Activated CD4-positive, alpha-beta T cell treated with anti-CD3 and anti-CD28 coated beads, Interleukin-2, Interleukin-6, amounts not matched to agents 100 ng/mL and 50 ng/mL, durations not matched to agents 16 hours and 8 hours (primary cell): ENCODE measurements around the gene ZBTB49.
A peak's percentile ranks its signal among the peaks of the same experiment; 100 is the strongest.
"Not testable (repeated sequence)": the region's sequence is repeated elsewhere in the genome, so short reads cannot be mapped to it uniquely, and the experiment has no call there.

Source experiments
- DNase-seq: peaks from one replicate; pipeline ENCODE4 v3.0.0-alpha.2; 2020

Gene ZBTB49, protein sequence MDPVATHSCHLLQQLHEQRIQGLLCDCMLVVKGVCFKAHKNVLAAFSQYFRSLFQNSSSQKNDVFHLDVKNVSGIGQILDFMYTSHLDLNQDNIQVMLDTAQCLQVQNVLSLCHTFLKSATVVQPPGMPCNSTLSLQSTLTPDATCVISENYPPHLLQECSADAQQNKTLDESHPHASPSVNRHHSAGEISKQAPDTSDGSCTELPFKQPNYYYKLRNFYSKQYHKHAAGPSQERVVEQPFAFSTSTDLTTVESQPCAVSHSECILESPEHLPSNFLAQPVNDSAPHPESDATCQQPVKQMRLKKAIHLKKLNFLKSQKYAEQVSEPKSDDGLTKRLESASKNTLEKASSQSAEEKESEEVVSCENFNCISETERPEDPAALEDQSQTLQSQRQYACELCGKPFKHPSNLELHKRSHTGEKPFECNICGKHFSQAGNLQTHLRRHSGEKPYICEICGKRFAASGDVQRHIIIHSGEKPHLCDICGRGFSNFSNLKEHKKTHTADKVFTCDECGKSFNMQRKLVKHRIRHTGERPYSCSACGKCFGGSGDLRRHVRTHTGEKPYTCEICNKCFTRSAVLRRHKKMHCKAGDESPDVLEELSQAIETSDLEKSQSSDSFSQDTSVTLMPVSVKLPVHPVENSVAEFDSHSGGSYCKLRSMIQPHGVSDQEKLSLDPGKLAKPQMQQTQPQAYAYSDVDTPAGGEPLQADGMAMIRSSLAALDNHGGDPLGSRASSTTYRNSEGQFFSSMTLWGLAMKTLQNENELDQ

DNA sequence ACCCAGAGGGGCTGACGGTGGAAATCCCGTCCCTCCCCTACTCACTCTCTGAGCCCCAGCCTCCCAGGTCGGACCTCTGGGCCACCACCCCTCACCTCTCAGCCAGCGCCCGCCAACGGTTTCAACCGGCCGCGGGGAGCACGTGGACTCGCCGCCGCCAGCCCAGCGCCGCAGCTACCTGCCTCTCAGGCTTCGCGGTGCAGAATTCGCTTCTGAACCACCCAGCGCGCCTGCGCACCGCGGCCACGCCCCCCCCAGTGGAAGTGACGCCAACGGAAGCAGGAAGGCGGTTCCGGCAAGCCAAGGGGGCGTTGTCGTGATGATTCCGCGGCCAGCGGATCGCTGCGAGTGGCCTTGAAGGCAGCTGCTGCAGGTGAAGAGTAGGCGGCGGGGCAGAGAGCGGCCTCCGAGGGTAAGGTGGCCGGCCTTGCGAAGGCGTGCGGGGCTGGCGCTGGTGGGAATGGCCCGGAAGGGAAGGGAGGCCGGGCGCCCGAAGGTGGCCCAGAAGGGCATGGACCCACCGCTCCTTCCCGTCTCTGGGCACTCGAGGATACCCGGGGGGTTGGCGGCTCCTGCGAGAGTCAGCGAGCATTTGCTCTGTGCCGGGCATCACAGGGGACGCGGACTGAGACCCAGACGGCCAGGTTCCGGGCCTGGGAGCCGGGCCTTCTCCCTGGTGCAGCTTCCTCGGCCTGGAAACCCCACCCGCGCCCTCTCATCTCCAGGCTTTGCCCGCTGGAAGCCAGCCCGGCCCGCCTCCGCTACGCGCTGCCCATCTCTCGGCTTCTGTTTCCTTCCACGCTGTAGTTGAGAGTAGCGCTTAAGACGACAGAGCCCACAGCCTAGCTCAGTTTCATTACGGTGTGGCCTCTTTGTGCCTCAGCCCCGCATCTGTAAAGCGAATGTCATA, at the start of gene ZBTB49, which contains the start of gene LYAR:
ZBTB49 (plus strand) TSS at position 311 of the 910 bp plus-strand sequence. CDS start 9,695 bp downstream, outside the sequence.
LYAR (minus strand) TSS at position 214 of the 910 bp plus-strand sequence. CDS start 6,412 bp downstream, outside the sequence.
- DNase-seq, result peak; percentile 98

DNA sequence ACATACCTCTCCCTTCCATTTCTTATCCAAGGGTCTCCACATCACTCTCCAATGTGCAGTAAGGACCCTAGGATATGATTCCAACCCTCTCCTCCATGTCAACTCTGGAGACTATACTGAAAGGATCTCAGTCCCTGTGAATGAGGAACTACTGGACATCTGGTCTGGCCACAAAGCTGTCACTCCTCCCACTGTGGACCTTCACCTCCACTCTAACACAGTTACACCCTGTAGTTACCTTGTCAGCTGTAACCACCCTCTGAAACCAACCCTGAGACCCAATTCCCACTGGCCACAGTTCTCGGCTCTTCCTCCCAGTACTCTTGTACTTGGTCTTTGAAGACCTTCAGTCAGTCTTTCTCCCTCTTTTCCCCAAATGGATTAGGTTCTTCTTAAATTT, 44.9 kb upstream of the ZBTB49 start:
- DNase-seq, result no peak

DNA sequence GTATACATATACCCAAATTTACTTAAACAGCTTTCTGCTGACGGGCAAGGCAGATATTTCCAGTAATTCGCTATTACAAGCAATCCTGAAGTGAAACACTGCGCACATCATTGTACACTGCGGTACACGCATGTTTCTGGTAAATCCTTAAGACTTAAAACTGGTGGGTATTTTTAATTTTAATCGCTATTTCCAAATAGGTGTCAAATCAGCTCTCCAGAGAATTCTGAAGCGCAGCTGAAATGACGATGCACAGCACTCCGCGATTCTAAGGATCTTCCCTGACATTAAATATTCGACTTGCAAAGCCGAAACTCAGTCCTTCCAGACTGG, 42.4 kb upstream of the ZBTB49 start:
- peak; percentile 8 for DNase-seq

DNA sequence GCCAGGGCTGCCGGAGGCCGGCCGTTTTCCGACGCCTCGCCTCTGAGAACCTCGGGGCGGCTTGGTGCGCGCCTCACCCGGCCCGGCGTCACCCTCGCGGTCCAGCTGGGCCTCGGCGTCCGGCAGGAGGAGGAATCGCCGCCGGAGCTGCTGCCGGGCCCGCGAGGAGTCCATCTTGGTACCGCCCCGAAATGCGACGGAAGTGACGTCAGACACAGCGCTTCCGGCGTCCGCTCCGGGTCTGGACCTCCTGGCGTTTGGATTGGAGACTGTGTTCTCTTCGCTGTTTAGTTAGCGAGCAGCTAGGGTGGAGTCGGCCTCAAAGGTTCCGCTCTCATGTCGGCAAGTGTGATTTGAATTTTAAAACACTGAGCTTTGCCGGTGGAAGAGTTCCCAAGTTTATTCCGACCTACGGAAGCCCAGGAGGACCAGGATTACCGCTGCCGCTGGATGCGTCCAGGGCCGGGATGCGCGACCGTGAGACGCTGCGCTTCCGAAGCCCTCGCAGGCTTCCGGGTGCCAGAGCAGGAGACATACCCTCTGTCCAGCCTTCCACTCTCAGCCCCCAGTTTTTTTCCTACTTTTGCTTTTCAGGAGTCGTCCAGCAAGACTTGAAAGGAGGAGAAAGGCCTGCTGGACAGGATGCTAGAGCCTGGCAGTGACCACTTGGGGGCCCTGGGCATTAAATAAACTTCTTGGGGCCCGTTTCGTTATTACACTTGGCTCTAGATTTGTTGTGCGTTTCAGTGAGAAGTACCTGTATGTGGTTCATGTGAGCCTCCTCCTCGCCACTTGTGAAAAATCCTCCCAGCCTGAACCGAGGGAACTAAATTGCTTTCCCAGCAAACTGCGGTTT, 41.8 kb upstream of the ZBTB49 start, which contains the start of gene TMEM128:
TMEM128 (minus strand) TSS at position 195 of the 856 bp plus-strand sequence; CDS start at position 174, 21 bp downstream.
- peak; percentile 95 for DNase-seq

DNA sequence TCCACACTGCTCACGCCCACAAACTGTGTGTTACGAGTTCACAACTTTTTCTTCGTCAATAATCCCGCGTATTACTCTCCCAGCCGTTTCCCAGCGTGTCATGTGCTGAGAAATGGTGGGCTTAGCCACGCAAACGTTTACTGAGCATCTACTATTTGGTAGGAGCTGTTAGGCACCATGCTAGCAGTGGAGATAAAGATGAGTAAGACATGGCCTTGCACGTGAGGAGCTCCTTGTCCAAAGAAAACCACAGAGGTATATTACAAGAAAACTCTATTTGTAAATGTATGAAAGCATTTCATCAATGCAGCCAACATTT, 41.2 kb upstream of the ZBTB49 start:
- DNase-seq, result peak; percentile 15

DNA sequence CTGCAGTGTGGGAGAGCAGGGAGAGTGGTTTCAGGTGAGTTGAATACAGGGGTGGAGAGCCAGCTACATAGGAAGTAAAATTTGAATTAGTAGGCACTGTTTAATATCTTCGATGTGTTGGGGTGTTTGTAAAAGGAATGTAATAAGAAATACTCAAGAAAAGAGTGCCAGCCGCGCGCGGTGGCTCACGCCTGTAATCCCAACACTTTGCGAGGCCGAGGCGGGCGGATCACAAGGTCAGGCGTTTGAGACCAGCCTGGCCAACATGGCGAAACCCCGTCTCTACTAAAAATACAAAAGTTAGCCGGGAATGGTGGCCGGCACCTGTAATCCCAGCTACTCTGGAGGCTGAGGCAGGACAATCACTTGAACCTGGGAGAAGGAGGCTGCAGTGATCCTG, 40.7 kb upstream of the ZBTB49 start:
- not testable (repeated sequence) for DNase-seq

DNA sequence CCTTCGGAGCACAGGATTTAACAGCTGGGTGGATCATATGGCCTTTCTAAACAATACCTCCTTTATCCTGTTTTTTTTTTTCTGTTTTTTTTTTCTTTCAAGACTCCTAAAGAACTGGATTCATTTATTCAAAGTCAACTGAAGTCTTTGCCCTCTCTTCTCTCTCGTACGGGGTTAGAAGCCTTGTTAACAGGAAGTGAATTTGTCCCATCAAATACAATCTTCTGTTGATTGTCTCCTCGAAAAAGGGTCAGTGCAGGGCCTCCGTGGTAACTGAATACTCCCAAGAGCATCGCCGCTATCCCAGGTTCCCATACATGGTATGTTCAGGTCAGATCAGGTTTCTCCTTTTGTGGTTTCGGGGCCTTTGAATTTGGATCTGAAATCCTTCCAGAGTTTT, 40.2 kb upstream of the ZBTB49 start:
- DNase-seq, result no peak

DNA sequence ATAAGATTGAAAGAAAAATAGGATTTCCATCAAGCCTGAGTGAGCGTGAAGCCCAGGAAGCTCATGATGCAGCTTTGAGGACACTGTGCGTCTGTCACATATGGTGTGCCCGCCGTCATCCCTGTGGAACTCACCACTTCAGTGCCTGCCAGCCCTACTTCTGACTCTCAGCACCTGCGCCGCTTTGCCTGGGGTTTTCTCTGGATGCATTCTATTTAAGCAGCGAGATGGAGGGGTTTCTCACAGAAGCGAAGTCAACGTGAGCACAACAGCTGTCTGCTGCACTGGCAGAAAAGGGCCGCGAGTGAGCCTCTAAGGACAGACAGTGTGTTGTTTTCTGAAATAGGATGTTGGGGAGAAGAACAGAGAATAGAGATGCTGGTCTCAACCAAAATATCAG, 35.9 kb upstream of the ZBTB49 start:
- DNase-seq, result no peak

DNA sequence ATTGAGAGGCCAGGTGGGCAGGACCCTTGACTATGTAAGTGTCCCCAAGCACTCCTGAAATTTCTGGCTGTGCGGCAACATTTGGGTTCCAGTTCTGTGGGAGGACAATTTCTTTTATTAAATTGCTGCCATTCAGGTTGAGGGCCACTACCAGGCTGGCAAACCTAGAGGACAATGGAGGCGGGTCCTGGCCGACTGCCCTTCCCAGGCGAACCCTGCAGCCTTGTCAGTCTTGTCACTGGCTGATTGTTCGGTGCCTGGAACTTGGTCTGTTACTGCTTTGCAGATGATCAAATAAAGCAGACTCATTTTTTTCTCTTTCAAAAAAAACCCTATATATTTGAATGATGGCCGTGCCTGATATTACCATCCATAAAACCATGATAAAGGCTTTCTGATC, 35.4 kb upstream of the ZBTB49 start:
- no peak for DNase-seq

DNA sequence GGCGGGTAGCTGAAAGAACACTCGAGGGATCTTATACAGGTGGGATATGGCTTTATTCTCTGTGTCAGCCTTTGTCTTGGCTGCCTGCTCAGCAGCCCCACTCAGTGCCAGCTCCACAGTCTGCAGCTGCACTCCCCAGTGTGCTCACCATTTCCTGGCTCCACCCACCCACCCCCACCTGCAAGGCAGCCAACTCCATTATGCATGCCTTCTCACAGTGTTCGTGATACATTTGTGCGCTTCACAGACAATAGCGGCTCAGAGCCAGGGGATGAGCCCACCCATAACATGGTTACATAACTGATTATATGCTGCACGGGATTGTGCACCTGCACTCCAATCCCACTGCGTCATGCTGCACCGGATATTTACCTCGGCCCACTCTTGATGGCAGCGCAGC, 33.3 kb upstream of the ZBTB49 start:
- no peak for DNase-seq

DNA sequence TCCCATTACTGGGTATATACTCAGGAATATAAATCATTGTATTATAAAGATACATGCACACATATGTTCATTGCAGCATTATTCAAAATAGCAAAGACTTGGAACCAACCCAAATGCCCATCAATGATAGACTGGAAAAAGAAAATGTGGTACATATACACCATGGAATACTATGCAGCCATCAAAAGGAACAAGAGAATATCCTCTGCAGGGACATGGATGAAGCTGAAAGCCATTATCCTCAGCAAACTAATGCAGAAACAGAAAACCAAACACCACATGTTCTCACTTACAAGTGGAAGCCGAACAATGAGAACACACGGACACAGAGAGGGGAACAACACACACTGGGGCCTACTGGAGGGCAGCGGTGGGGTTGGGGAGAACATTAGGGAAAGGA, 32.3 kb upstream of the ZBTB49 start:
- DNase-seq, result not testable (repeated sequence)

DNA sequence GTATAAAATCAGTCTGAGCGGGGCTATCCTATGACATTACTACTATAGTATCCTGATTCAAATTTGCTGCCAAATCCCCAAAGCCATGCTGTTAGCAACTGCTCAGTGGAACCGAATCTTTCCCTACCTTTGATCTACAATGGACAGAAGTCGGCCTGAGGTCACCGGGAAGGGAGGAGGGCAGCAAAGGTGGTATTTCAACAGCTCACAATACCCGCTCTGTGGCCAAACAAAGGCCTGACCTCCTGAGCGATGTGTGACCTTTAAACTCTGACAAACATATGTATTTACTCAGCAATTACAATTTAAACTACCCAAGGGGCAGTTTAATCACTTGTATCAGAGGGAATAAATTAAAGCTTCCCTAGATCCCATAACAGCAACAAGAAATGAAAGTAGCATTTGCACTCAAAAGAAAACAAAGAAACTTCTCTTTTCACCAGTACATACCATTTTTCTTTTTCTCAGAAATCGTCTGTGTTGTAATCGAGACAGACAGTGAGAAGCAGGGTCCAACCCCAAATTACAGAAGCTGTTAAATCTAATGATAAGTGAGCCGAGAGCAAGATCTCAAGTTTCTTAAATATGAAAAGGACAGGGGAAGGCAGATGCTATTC, 30.5 kb upstream of the ZBTB49 start:
- DNase-seq, result no peak

DNA sequence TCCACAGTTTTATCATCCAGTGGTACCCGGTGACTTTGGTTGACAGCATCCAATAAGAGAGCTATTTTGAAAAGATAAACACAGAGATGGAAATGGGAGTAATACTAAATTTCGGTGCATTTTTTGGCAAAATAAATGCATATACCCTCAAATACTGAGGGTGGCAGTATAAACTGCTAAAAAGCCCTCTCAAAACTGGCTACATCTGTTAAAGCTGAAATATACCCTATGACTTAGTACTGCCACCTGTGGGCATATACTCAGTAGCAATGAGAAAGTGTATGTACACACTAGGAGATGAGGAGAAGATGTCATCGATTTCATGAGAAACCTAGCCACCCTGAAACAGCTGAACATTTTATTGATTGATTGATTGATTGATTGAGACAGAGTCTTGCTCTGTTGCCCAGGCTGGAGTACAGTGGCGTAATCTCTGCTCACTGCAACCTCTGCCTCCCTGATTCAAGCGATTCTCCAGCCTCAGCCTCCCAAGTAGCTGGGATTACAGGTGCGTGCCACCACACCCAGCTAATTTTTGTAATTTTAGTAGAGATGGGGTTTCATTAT, 29.8 kb upstream of the ZBTB49 start:
- peak; percentile 59 for DNase-seq

DNA sequence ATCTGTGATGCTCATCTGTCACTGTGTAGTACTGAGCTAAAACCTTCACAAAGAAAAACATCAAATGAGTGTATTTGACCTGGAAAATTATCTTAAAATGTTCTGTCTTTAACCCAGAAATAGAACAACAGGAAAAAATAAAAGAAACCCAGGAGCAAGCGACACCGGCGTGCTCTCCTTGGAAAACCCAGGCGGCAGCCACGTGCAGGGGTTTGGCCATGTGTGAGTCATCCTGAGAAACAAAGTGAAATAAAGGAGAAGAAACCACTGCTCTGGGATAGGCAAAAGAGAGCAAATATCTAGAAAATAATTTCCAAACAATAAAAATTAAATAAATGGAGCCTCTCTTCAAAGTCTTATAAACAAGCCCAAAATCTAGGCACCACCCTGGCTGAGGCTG, 22.1 kb upstream of the ZBTB49 start:
- DNase-seq, result no peak

DNA sequence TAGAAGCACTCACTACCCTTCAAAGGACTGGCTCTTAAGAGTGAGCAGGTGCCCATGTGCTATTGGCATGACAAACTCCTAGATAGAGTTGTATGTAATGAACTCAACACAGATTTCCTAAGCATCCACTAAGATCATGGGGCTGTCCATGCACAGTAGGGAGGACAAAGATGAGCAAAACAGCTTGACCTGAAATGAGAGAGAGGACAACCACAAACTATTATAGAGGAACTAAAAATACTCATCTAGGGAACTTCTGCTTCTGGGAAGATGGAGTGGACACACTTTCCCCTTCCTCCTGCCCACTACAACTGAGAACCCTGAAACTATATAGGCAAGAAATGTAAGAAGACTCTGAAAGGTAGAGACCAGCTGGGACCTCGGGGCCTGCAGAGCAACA, 21.3 kb upstream of the ZBTB49 start:
- DNase-seq, result no peak

DNA sequence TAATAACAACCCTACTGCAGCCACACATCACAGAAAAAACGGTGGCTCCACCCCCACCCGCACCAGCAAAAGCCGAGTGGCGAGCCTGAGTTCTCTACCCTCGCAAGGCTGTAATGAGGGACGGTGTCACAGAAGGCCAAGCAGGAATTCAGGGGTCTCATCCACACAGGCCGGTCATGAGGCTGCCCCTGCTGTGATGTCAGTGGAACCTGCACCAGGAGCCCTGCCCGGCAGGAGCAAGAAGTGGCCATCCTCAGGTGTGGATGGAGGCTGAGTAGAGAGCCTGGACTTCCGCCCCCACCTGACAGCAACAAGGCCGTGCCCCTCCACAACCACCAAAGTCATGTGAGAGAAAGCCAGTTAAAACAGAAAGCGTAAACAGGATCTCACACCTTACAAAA, 20.7 kb upstream of the ZBTB49 start:
- DNase-seq, result peak; percentile 19

DNA sequence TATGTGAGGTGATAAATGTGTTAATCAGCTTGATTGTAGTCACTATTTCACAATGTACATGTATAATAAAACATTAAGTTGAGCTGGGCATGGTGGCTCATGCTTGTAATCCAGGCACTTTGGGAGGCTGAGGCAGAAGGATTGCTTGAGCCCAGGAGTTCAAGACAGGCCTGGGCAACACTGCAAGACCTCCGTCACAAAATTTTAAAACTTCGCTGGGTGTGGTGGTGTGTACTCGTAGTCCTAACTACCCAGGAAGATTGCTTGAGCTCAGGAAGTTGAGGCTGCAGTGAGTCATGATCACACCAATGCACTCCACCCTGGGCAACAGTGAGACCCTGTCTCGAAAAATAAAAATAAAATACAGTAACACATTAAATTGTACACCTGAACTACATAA, 20.2 kb upstream of the ZBTB49 start:
- peak; percentile 43 for DNase-seq

DNA sequence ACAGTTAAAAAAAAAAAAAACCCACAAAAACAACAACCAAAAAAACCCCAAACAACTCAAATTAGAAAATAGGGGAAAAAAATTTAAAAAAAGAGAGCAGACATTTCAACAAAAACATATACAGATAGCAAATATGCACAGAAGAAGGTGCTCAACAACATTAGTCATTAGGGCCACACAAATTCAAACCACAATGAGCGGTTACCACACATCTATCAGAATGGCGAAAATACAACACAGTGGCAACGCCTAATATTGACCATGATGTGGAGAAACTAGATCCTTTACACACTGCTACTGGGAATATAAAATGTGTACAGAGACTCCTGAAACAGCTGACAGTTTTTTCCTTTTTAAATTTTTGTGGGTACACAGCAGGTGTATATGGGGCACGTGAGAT, 19.5 kb upstream of the ZBTB49 start:
- DNase-seq, result no peak

DNA sequence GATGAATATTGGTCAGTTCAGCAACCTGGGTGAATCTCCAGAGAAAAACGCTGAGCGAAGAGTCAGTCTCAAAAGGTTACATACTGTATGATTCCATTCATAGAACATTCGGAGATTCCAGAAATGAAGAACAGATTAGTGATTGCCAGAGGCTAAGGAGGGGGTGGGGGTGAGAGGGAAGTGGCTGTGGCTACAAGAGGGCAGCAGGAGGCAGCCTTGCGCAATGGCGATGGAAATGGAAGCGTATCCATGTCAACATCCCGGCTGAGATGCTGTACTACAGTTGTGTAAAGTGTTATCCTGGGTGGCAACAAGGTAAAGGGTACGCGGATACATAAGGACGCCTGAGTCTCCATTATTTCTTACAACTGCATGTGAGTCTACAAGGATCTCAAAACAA, 18.1 kb upstream of the ZBTB49 start:
- no peak for DNase-seq

DNA sequence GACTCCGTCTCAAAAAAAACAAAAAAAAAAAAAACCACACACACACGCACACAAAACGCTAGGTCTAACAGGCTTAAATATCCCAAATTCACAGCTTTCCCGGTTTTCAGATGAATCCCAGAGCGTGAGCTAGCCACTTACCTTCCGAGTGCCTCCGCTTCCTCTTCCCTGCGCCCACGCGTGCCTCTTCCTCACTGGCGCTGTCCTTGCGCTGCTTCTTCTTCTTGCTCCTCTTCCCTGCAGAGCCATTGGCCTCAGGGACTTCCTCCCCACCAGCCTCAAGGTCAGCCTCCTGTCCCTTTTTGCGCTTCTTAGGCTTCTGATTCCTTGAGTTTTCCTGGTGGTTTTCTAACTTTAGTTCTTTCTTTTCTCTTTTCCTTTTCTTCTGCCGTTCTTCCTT, 15.8 kb upstream of the ZBTB49 start:
- no peak for DNase-seq

DNA sequence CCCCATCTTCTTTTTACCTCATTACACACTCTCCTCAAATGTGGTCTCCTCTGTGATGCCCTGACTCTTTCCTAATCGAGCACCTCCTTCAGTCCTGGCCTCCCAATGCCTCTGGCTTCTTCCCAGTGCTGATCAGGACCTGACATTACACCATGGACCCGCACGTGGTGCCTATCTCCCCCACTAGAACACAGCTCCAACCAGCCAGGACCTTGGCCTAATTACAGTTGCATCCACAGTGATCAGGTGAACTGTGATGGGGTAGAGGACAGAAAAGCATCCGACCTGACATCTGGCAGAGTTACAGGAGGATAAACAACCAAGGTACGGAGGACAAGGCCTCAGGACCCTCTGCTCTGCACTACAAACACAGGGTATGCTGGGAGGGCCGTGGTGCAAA, 12.5 kb upstream of the ZBTB49 start:
- no peak for DNase-seq
